CD4-positive, alpha-beta T cell treated with Interleukin-10 for 1 hour (primary cell): ENCODE results near the gene STIP1.

ENCODE experiments used
- DNase-seq: peaks from one replicate; pipeline ENCODE4 v3.0.0-alpha.2; 2020

The STIP1 gene

GRCh38 chr11:64253043-64253442 is 67.1 kb downstream of the STIP1 start:
- no peak for DNase-seq

DNA sequence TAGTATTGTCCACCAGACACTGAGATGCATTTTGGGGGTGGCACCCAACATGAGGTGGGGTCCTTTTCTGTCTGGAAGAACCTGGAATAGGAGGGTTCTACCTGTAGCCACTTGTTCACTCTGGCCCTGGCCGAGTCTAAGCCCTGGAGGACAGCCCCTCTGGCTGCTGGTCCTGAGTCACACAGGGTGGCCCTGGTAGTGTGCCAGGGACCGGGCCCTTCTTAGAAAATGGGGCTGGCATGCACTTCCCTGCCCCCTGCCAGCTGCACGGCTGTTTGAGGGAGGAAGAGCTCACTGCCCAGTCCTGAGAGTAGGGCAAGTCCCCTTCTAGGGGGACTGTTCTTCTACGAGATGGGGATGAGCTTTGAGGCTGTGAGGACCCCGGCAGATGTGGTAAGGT is 67.5 kb downstream of the STIP1 start:
- DNase-seq, result no peak
